Measurements from ENCODE around the gene UGT3A1. TPM values are rescaled to one million over a fixed set of nuclear protein-coding genes. Genes with fewer than 3 reads are reported as not detected.

UGT3A1 gene
- total RNA-seq, 2 experiments from 2014 or later: not detected

DNA sequence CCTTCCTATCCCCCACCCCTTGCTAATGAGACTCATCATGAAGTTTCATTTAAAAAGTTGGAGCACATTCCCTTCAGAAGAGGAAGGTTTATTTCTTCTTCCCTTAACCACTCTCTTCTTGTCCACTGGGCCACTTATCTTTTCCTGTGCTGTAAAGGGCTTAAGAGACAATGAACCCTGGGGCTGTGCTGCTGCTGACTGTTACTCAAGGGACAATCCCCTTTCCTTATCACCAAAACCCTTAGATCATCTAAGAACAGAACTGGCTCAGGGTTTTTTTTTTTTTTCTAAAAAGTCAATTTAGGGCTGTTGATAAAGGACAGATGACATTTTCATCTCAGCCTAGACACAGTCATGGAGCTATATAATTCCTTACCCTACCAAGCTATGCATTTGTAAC lies 82.4 kb downstream of the UGT3A1 start:
- peak overlapping the region; percentile 98 for H3K27ac ChIP-seq (ENCODE audit: low read depth, low read length, poor library complexity, severe bottlenecking)
- BruUV-seq (replicated peaks): no TSS peak
- H4K20me1 ChIP-seq (ENCODE audit: insufficient read depth, low read length): no peaks in the 10 kb centered on the region
- peak overlapping the region; percentile 59 for H3K4me2 ChIP-seq (ENCODE audit: low read length)
- no peak for TF ChIP-seq EZH2phosphoT487 (IDR thresholded peaks at IDR 0.05; ENCODE audit: borderline replicate concordance, low read depth, low read length)
- TF ChIP-seq, protein P1, sequence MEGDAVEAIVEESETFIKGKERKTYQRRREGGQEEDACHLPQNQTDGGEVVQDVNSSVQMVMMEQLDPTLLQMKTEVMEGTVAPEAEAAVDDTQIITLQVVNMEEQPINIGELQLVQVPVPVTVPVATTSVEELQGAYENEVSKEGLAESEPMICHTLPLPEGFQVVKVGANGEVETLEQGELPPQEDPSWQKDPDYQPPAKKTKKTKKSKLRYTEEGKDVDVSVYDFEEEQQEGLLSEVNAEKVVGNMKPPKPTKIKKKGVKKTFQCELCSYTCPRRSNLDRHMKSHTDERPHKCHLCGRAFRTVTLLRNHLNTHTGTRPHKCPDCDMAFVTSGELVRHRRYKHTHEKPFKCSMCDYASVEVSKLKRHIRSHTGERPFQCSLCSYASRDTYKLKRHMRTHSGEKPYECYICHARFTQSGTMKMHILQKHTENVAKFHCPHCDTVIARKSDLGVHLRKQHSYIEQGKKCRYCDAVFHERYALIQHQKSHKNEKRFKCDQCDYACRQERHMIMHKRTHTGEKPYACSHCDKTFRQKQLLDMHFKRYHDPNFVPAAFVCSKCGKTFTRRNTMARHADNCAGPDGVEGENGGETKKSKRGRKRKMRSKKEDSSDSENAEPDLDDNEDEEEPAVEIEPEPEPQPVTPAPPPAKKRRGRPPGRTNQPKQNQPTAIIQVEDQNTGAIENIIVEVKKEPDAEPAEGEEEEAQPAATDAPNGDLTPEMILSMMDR (conservative IDR thresholded peaks at IDR 0.05; ENCODE audit: low read length): no peak
- H3K9me3 ChIP-seq (ENCODE audit: low read length): peaks cover 48% of the 10 kb centered on the region
- DNase-seq (ENCODE audit: low spot score): peak; percentile 54
- peak overlapping the region; percentile 22; the same call in 1 of the 2 replicates for H2AFZ ChIP-seq (ENCODE audit: low read length)
- H3K4me3 ChIP-seq (ENCODE audit: low read depth, low read length, poor library complexity, severe bottlenecking): peak overlapping the region; percentile 11
- CTCF ChIA-PET (ENCODE audit: unreplicated experiment): no interaction called here
- peaks cover 66% of the 10 kb centered on the region for H3K4me1 ChIP-seq (ENCODE audit: insufficient read depth, low read length, poor library complexity, severe bottlenecking)
- H3K9me2 ChIP-seq (ENCODE audit: insufficient read depth, low read length): no peaks in the 10 kb centered on the region
- no peaks in the 10 kb centered on the region for H3K79me2 ChIP-seq (ENCODE audit: insufficient read depth, low read depth, low read length)
- peaks cover 37% of the 10 kb centered on the region for H3K36me3 ChIP-seq (ENCODE audit: insufficient read depth, low read length)
- POLR2A ChIA-PET: interaction anchor here (0.7 to 9.0 kb wide), 11 partner anchors 10 to 180 kb away, joined by 3 to 104 read pairs (median 5); no protein-coding TSS in a partner anchor
- intact Hi-C loops (cut with micrococcal nuclease; ENCODE audit: unreplicated experiment): loop anchor here (5.0 to 10.0 kb wide), 3 partner anchors 243 to 966 kb away; partner anchors contain the start of genes LMBRD2, NADK2, NIPBL and SKP2

DNA sequence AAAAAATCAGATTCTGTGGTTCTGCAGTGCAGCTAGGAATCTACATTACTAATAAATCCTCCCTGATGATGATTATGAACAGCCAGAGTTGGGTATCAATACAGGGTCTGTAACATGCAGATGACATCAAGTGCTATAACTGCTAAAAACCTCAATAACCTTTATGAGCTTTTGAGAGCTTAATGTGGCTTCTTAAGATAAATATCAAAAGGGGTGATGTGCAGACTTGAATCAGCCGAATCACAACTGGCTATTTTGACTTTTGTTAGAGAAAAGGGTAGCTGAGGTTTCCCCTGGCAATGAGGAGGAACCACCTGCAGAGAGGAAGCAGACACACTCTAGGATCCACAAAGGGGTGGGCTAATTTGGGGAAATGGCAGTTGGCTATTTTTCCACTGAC lies 83.0 kb downstream of the UGT3A1 start:
- H4K20me1 ChIP-seq (ENCODE audit: insufficient read depth, low read length): no peaks in the 10 kb centered on the region
- peak overlapping the region; percentile 26 for H3K4me3 ChIP-seq (ENCODE audit: low read depth, low read length, poor library complexity, severe bottlenecking)
- no peaks in the 10 kb centered on the region for H3K79me2 ChIP-seq (ENCODE audit: insufficient read depth, low read depth, low read length)
- H3K9me3 ChIP-seq (ENCODE audit: low read length): peaks cover 54% of the 10 kb centered on the region
- no peaks in the 10 kb centered on the region for H3K9me2 ChIP-seq (ENCODE audit: insufficient read depth, low read length)
- intact Hi-C loops (cut with micrococcal nuclease; ENCODE audit: unreplicated experiment): loop anchor here (5.0 to 10.0 kb wide), 3 partner anchors 244 to 967 kb away; partner anchors contain the start of genes LMBRD2, NADK2, NIPBL and SKP2
- TF ChIP-seq, protein P1 (conservative IDR thresholded peaks at IDR 0.05; ENCODE audit: low read length): no peak
- no peak for TF ChIP-seq EZH2phosphoT487 (IDR thresholded peaks at IDR 0.05; ENCODE audit: borderline replicate concordance, low read depth, low read length)
- peaks cover 43% of the 10 kb centered on the region for H3K36me3 ChIP-seq (ENCODE audit: insufficient read depth, low read length)
- peak; percentile 93 for DNase-seq (ENCODE audit: low spot score)
- CTCF ChIA-PET (ENCODE audit: unreplicated experiment): no interaction called here
- POLR2A ChIA-PET: interaction anchor here (0.6 to 9.0 kb wide), 10 partner anchors 9 to 715 kb away, joined by 3 to 104 read pairs (median 6); partner anchors contain the start of gene IL7R
- peak overlapping the region; percentile 59 for H3K4me2 ChIP-seq (ENCODE audit: low read length)
- peak overlapping the region; percentile 22; the same call in 1 of the 2 replicates for H2AFZ ChIP-seq (ENCODE audit: low read length)
- H3K27ac ChIP-seq (ENCODE audit: low read depth, low read length, poor library complexity, severe bottlenecking): peak overlapping the region; percentile 98
- peaks cover 72% of the 10 kb centered on the region for H3K4me1 ChIP-seq (ENCODE audit: insufficient read depth, low read length, poor library complexity, severe bottlenecking)
- BruUV-seq (replicated peaks): no TSS peak

All from OCI-LY7 (cell line).